Measurements from ENCODE around the gene TNS3.

TNS3 gene

DNA sequence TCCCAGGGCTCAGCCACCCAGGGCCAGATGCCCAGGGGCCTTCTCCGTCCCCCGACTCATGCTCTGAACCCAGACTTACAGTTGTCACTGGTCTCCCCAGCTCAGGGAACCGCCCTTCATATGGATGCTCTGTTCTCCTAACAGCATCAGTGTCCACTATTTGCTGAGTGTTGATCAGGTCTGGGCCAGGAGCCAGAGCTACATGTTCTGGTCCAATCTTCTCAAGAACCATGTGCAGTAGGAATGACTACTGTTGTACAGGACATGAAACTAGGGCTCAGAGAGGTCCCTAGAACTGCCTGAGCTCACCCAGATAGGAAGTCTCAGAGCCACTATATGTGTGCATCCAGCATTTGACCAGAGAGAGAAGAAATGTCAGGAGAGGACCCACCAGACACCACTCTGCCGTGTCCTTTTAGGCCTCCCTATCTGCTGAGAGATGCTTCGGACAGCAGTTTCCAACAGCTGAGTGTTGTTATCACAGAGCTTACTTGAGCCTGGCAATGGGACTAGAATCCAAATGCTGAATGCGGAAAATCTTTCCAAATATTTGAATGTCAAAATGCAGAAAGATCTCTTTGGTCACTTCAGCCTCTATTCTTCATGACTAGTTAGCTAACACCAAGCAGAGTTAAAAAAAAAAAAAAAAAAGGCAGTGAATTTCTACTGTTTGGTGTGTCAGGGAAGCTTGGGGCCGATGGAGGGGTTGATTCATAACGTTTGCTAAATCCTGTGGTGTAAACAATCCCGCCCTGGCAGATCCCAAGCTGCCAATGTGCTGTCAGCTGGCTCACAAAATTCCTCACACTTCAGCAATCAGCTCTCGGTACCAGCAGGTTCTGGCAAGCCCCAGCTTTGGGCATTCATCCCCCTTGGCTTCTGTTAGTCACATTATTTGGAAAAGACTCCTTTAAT is 246.1 kb downstream of the TNS3 start:
- TF ChIP-seq, protein P1, sequence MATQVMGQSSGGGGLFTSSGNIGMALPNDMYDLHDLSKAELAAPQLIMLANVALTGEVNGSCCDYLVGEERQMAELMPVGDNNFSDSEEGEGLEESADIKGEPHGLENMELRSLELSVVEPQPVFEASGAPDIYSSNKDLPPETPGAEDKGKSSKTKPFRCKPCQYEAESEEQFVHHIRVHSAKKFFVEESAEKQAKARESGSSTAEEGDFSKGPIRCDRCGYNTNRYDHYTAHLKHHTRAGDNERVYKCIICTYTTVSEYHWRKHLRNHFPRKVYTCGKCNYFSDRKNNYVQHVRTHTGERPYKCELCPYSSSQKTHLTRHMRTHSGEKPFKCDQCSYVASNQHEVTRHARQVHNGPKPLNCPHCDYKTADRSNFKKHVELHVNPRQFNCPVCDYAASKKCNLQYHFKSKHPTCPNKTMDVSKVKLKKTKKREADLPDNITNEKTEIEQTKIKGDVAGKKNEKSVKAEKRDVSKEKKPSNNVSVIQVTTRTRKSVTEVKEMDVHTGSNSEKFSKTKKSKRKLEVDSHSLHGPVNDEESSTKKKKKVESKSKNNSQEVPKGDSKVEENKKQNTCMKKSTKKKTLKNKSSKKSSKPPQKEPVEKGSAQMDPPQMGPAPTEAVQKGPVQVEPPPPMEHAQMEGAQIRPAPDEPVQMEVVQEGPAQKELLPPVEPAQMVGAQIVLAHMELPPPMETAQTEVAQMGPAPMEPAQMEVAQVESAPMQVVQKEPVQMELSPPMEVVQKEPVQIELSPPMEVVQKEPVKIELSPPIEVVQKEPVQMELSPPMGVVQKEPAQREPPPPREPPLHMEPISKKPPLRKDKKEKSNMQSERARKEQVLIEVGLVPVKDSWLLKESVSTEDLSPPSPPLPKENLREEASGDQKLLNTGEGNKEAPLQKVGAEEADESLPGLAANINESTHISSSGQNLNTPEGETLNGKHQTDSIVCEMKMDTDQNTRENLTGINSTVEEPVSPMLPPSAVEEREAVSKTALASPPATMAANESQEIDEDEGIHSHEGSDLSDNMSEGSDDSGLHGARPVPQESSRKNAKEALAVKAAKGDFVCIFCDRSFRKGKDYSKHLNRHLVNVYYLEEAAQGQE (IDR thresholded peaks at IDR 0.05; ENCODE audit: insufficient replicate concordance, low read depth), result no peak
- TF ChIP-seq, protein P2, sequence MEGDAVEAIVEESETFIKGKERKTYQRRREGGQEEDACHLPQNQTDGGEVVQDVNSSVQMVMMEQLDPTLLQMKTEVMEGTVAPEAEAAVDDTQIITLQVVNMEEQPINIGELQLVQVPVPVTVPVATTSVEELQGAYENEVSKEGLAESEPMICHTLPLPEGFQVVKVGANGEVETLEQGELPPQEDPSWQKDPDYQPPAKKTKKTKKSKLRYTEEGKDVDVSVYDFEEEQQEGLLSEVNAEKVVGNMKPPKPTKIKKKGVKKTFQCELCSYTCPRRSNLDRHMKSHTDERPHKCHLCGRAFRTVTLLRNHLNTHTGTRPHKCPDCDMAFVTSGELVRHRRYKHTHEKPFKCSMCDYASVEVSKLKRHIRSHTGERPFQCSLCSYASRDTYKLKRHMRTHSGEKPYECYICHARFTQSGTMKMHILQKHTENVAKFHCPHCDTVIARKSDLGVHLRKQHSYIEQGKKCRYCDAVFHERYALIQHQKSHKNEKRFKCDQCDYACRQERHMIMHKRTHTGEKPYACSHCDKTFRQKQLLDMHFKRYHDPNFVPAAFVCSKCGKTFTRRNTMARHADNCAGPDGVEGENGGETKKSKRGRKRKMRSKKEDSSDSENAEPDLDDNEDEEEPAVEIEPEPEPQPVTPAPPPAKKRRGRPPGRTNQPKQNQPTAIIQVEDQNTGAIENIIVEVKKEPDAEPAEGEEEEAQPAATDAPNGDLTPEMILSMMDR (IDR thresholded peaks at IDR 0.05; ENCODE audit: insufficient read depth, low read length), result no peak
- TF ChIP-seq POLR2AphosphoS5 (IDR thresholded peaks at IDR 0.05; ENCODE audit: low read depth), result no peak
- no peak for TF ChIP-seq SPI1 (IDR thresholded peaks at IDR 0.05; ENCODE audit: borderline replicate concordance, low read depth)
- no peak for TF ChIP-seq GABPA (IDR thresholded peaks at IDR 0.05; ENCODE audit: low read depth)
- no peak for DNase-seq (ENCODE audit: low read depth in 1 of 2, low spot score in 1 of 2)
- H3K4me3 ChIP-seq (replicated peaks; ENCODE audit: insufficient read depth, low read length), result no peak overlapping the region

DNA sequence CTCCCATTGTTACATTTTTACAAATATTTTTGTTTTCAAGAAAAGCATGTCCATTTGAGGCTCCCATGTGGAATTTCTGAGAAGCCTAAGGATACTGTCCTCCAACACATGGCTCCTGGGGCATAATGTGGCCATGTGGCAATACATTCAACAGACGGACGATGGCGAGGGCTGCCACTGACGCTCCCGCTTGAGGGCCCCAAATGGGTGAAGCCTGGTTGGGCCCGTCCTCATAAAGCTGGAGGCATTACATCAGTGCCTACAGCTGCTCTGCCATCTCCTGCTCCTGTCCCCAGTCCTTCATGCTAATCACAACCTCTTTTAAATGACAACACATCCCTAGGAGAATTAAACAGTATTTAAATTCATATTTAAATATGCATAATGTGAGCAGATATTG is 246.8 kb downstream of the TNS3 start:
- H3K27ac ChIP-seq (replicated peaks), result no peak overlapping the region

More for the DNA sequence above, 246.1 kb downstream of the TNS3 start:
- H3K27ac ChIP-seq (replicated peaks), result no peak overlapping the region
- no peaks in the 10 kb centered on the region for H3K27me3 ChIP-seq (ENCODE audit: insufficient read depth, poor library complexity, severe bottlenecking)

DNA sequence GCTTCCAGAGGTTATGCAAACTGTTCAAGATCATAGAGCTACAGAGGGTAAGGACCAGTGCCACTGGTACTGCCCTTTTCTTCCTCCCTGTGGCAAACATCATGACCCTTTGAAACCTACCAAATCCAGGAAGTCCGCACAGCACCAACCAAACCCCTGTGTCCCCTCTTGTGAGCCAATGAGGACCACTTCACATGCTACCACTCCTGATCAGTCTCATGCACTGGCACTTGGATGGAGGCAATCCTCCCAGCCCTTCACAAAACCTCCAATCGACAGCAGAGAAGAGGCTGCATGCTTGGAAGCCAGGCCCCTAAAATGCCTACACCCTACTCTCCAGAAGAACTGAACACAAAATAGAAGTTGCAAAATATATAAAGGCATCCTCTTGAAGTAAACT is 248.0 kb downstream of the TNS3 start:
- H3K27me3 ChIP-seq (ENCODE audit: insufficient read depth, poor library complexity, severe bottlenecking), result no peaks in the 10 kb centered on the region
- H3K27ac ChIP-seq (replicated peaks), result no peak overlapping the region
- no peak for DNase-seq (ENCODE audit: low read depth in 1 of 2, low spot score in 1 of 2)
- TF ChIP-seq SPI1 (IDR thresholded peaks at IDR 0.05; ENCODE audit: borderline replicate concordance, low read depth) (no peak), POLR2AphosphoS5 (IDR thresholded peaks at IDR 0.05; ENCODE audit: low read depth) (no peak), GABPA (IDR thresholded peaks at IDR 0.05; ENCODE audit: low read depth) (no peak)
- TF ChIP-seq, protein P1 (IDR thresholded peaks at IDR 0.05; ENCODE audit: insufficient replicate concordance, low read depth), result no peak
- TF ChIP-seq, protein P2 (IDR thresholded peaks at IDR 0.05; ENCODE audit: insufficient read depth, low read length), result no peak
- H3K4me3 ChIP-seq (replicated peaks; ENCODE audit: insufficient read depth, low read length), result no peak overlapping the region

More for the DNA sequence above, 246.8 kb downstream of the TNS3 start:
- TF ChIP-seq POLR2AphosphoS5 (IDR thresholded peaks at IDR 0.05; ENCODE audit: low read depth) (no peak), GABPA (IDR thresholded peaks at IDR 0.05; ENCODE audit: low read depth) (no peak), SPI1 (IDR thresholded peaks at IDR 0.05; ENCODE audit: borderline replicate concordance, low read depth) (no peak)
- TF ChIP-seq, protein P1 (IDR thresholded peaks at IDR 0.05; ENCODE audit: insufficient replicate concordance, low read depth), result no peak
- TF ChIP-seq, protein P2 (IDR thresholded peaks at IDR 0.05; ENCODE audit: insufficient read depth, low read length), result no peak
- no peak for DNase-seq (ENCODE audit: low read depth in 1 of 2, low spot score in 1 of 2)
- Histone ChIP-seq H3K4me3 (replicated peaks; ENCODE audit: insufficient read depth, low read length) (no peak overlapping the region), H3K27me3 (ENCODE audit: insufficient read depth, poor library complexity, severe bottlenecking) (no peaks in the 10 kb centered on the region)

Measured in HL-60 (cell line).